ENCODE data around the gene DGKB. TPM values are rescaled to one million over a fixed set of nuclear protein-coding genes. Genes with fewer than 3 reads are reported as not detected.

Gene DGKB
- total and polyA plus RNA-seq, 7 experiments from 2014 or later: not detected

- Mint-ChIP-seq H3K36me3 (no peaks in the 10 kb centered on the region), H3K9me3 (peaks cover 0 to 6% (median 0%) of the 10 kb centered on the region in 11 donors), H3K4me1 (no peaks in the 10 kb centered on the region), H3K27me3 (no peaks in the 10 kb centered on the region), H3K27ac (no peak overlapping the region), H3K4me3 (no peak overlapping the region)
- ATAC-seq (no peak), DNase-seq (no peak)
- H3K36me3 ChIP-seq (ENCODE audit: control insufficient read depth in 2 of 3, insufficient read depth in 3 of 3, low read length in 3 of 3): no peaks in the 10 kb centered on the region
- H3K27me3 ChIP-seq (ENCODE audit: control insufficient read depth in 2 of 2, insufficient read depth in 2 of 2, low read length in 2 of 2): no peaks in the 10 kb centered on the region
- no peak overlapping the region for H3K27ac ChIP-seq (ENCODE audit: low read depth, low read length)
- ChIA-PET POLR2A (no interaction called here), CTCF (no interaction called here)
- no peaks in the 10 kb centered on the region for H3K9me3 ChIP-seq (ENCODE audit: control insufficient read depth in 2 of 3, low read length in 3 of 3)
- H3K4me1 ChIP-seq (ENCODE audit: control insufficient read depth in 2 of 2, insufficient read depth in 2 of 2, low read length in 2 of 2): no peaks in the 10 kb centered on the region
- H3K4me3 ChIP-seq (ENCODE audit: low read length): no peak overlapping the region
- intact Hi-C loops (cut with micrococcal nuclease): no loop called here
These were observed 673.5 kb downstream of the DGKB start for GRCh38 chr7:14229047-14229446.

GRCh38 chr7:14228341-14228740, 674.2 kb downstream of the DGKB start:
- H3K36me3 Mint-ChIP-seq: no peaks in the 10 kb centered on the region
- CTCF ChIA-PET: no interaction called here

GRCh38 chr7:14226126-14226525, 676.4 kb downstream of the DGKB start:
- Histone ChIP-seq H3K36me3 (ENCODE audit: control insufficient read depth in 2 of 3, insufficient read depth in 3 of 3, low read length in 3 of 3) (no peaks in the 10 kb centered on the region), H3K27me3 (ENCODE audit: control insufficient read depth in 2 of 2, insufficient read depth in 2 of 2, low read length in 2 of 2) (no peaks in the 10 kb centered on the region), H3K27ac (ENCODE audit: low read depth, low read length) (no peak overlapping the region), H3K9me3 (ENCODE audit: control insufficient read depth in 2 of 3, low read length in 3 of 3) (no peaks in the 10 kb centered on the region), H3K4me3 (ENCODE audit: low read length) (no peak overlapping the region), H3K4me1 (ENCODE audit: control insufficient read depth in 2 of 2, insufficient read depth in 2 of 2, low read length in 2 of 2) (no peaks in the 10 kb centered on the region)
- no peak for DNase-seq
- H3K4me1 Mint-ChIP-seq: no peaks in the 10 kb centered on the region
- no peaks in the 10 kb centered on the region for H3K36me3 Mint-ChIP-seq
- no peak for ATAC-seq
- no peak overlapping the region for H3K27ac Mint-ChIP-seq
- intact Hi-C loops (cut with micrococcal nuclease): no loop called here
- peaks cover 0 to 10% (median 0%) of the 10 kb centered on the region in 11 donors for H3K9me3 Mint-ChIP-seq
- no peak overlapping the region for H3K4me3 Mint-ChIP-seq
- ChIA-PET CTCF (no interaction called here), POLR2A (no interaction called here)
- H3K27me3 Mint-ChIP-seq: no peaks in the 10 kb centered on the region

More at GRCh38 chr7:14228341-14228740, 674.2 kb downstream of the DGKB start:
- Mint-ChIP-seq H3K9me3 (peaks cover 0 to 6% (median 0%) of the 10 kb centered on the region in 11 donors), H3K4me3 (no peak overlapping the region), H3K4me1 (no peaks in the 10 kb centered on the region), H3K27ac (no peak overlapping the region), H3K27me3 (no peaks in the 10 kb centered on the region)
- H3K4me1 ChIP-seq (ENCODE audit: control insufficient read depth in 2 of 2, insufficient read depth in 2 of 2, low read length in 2 of 2): no peaks in the 10 kb centered on the region
- no peaks in the 10 kb centered on the region for H3K9me3 ChIP-seq (ENCODE audit: control insufficient read depth in 2 of 3, low read length in 3 of 3)
- H3K27ac ChIP-seq (ENCODE audit: low read depth, low read length): no peak overlapping the region
- DNase-seq (no peak), ATAC-seq (no peak)
- POLR2A ChIA-PET: no interaction called here
- H3K4me3 ChIP-seq (ENCODE audit: low read length): no peak overlapping the region
- intact Hi-C loops (cut with micrococcal nuclease): no loop called here
- H3K36me3 ChIP-seq (ENCODE audit: control insufficient read depth in 2 of 3, insufficient read depth in 3 of 3, low read length in 3 of 3): no peaks in the 10 kb centered on the region
- H3K27me3 ChIP-seq (ENCODE audit: control insufficient read depth in 2 of 2, insufficient read depth in 2 of 2, low read length in 2 of 2): no peaks in the 10 kb centered on the region

GRCh38 chr7:14219125-14219524, 683.4 kb downstream of the DGKB start:
- H3K9me3 ChIP-seq (ENCODE audit: control insufficient read depth in 2 of 3, low read length in 3 of 3): no peaks in the 10 kb centered on the region

GRCh38 chr7:14218338-14218737, 684.2 kb downstream of the DGKB start:
- H3K4me3 ChIP-seq (ENCODE audit: low read length): no peak overlapping the region
- H3K36me3 ChIP-seq (ENCODE audit: control insufficient read depth in 2 of 3, insufficient read depth in 3 of 3, low read length in 3 of 3): no peaks in the 10 kb centered on the region
- Mint-ChIP-seq H3K36me3 (no peaks in the 10 kb centered on the region), H3K27me3 (no peaks in the 10 kb centered on the region), H3K27ac (no peak overlapping the region), H3K4me3 (no peak overlapping the region), H3K9me3 (peaks cover 0 to 9% (median 4%) of the 10 kb centered on the region in 11 donors), H3K4me1 (no peaks in the 10 kb centered on the region)
- no peaks in the 10 kb centered on the region for H3K9me3 ChIP-seq (ENCODE audit: control insufficient read depth in 2 of 3, low read length in 3 of 3)
- H3K27me3 ChIP-seq (ENCODE audit: control insufficient read depth in 2 of 2, insufficient read depth in 2 of 2, low read length in 2 of 2): no peaks in the 10 kb centered on the region
- ChIA-PET CTCF (no interaction called here), POLR2A (no interaction called here)
- no peak for DNase-seq
- H3K27ac ChIP-seq (ENCODE audit: low read depth, low read length): no peak overlapping the region
- H3K4me1 ChIP-seq (ENCODE audit: control insufficient read depth in 2 of 2, insufficient read depth in 2 of 2, low read length in 2 of 2): no peaks in the 10 kb centered on the region
- ATAC-seq: no peak
- intact Hi-C loops (cut with micrococcal nuclease): no loop called here

More at GRCh38 chr7:14219125-14219524, 683.4 kb downstream of the DGKB start:
- Mint-ChIP-seq H3K9me3 (peaks cover 0 to 9% (median 2%) of the 10 kb centered on the region in 11 donors), H3K36me3 (no peaks in the 10 kb centered on the region), H3K4me3 (no peak overlapping the region), H3K27me3 (no peaks in the 10 kb centered on the region), H3K4me1 (no peaks in the 10 kb centered on the region), H3K27ac (no peak overlapping the region)
- no peak for ATAC-seq
- Histone ChIP-seq H3K36me3 (ENCODE audit: control insufficient read depth in 2 of 3, insufficient read depth in 3 of 3, low read length in 3 of 3) (no peaks in the 10 kb centered on the region), H3K27ac (ENCODE audit: low read depth, low read length) (no peak overlapping the region), H3K27me3 (ENCODE audit: control insufficient read depth in 2 of 2, insufficient read depth in 2 of 2, low read length in 2 of 2) (no peaks in the 10 kb centered on the region), H3K4me1 (ENCODE audit: control insufficient read depth in 2 of 2, insufficient read depth in 2 of 2, low read length in 2 of 2) (no peaks in the 10 kb centered on the region), H3K4me3 (ENCODE audit: low read length) (no peak overlapping the region)
- no peak for DNase-seq
- ChIA-PET CTCF (no interaction called here), POLR2A (no interaction called here)
- intact Hi-C loops (cut with micrococcal nuclease): no loop called here

- Mint-ChIP-seq H3K27me3 (no peaks in the 10 kb centered on the region), H3K36me3 (peaks cover 0 to 6% (median 0%) of the 10 kb centered on the region in 5 donors), H3K4me1 (no peaks in the 10 kb centered on the region), H3K9me3 (peaks cover 0 to 16% (median 5%) of the 10 kb centered on the region in 11 donors), H3K27ac (no peak overlapping the region), H3K4me3 (no peak overlapping the region)
- no peak for DNase-seq
- H3K36me3 ChIP-seq (ENCODE audit: control insufficient read depth in 2 of 3, insufficient read depth in 3 of 3, low read length in 3 of 3): no peaks in the 10 kb centered on the region
- no peaks in the 10 kb centered on the region for H3K27me3 ChIP-seq (ENCODE audit: control insufficient read depth in 2 of 2, insufficient read depth in 2 of 2, low read length in 2 of 2)
- no peak for ATAC-seq
- ChIA-PET POLR2A (no interaction called here), CTCF (no interaction called here)
- no peak overlapping the region for H3K27ac ChIP-seq (ENCODE audit: low read depth, low read length)
- H3K4me1 ChIP-seq (ENCODE audit: control insufficient read depth in 2 of 2, insufficient read depth in 2 of 2, low read length in 2 of 2): no peaks in the 10 kb centered on the region
- no peak overlapping the region for H3K4me3 ChIP-seq (ENCODE audit: low read length)
- intact Hi-C loops (cut with micrococcal nuclease): no loop called here
- H3K9me3 ChIP-seq (ENCODE audit: control insufficient read depth in 2 of 3, low read length in 3 of 3): no peaks in the 10 kb centered on the region
These were observed 692.6 kb downstream of the DGKB start for GRCh38 chr7:14209896-14210484.

GRCh38 chr7:14207711-14208110, 694.8 kb downstream of the DGKB start:
- Histone ChIP-seq H3K36me3 (ENCODE audit: control insufficient read depth in 2 of 3, insufficient read depth in 3 of 3, low read length in 3 of 3) (no peaks in the 10 kb centered on the region), H3K27ac (ENCODE audit: low read depth, low read length) (no peak overlapping the region), H3K9me3 (ENCODE audit: control insufficient read depth in 2 of 3, low read length in 3 of 3) (no peaks in the 10 kb centered on the region), H3K4me1 (ENCODE audit: control insufficient read depth in 2 of 2, insufficient read depth in 2 of 2, low read length in 2 of 2) (no peaks in the 10 kb centered on the region), H3K4me3 (ENCODE audit: low read length) (no peak overlapping the region), H3K27me3 (ENCODE audit: control insufficient read depth in 2 of 2, insufficient read depth in 2 of 2, low read length in 2 of 2) (no peaks in the 10 kb centered on the region)
- ATAC-seq (no peak), DNase-seq (no peak)
- no peaks in the 10 kb centered on the region for H3K4me1 Mint-ChIP-seq
- no peak overlapping the region for H3K27ac Mint-ChIP-seq
- ChIA-PET POLR2A (no interaction called here), CTCF (no interaction called here)
- no peaks in the 10 kb centered on the region for H3K27me3 Mint-ChIP-seq
- intact Hi-C loops (cut with micrococcal nuclease): no loop called here
- H3K4me3 Mint-ChIP-seq: no peak overlapping the region
- peaks cover 0 to 15% (median 4%) of the 10 kb centered on the region in 11 donors for H3K9me3 Mint-ChIP-seq
- H3K36me3 Mint-ChIP-seq: peaks cover 0 to 6% (median 0%) of the 10 kb centered on the region in 5 donors

Data from naive thymus-derived CD4-positive, alpha-beta T cell (primary cell).